ENCODE data around the gene NEU4. TPM values are rescaled to one million over a fixed set of nuclear protein-coding genes. Genes with fewer than 3 reads are reported as not detected.
"Not testable (repeated sequence)": the region's sequence is repeated elsewhere in the genome, so short reads cannot be mapped to it uniquely, and the experiment has no call there.

Gene NEU4
- total RNA-seq, 1 donor from 2014 or later: under 0.01 TPM

GRCh38 chr2:241798631-241799521 lies 10.1 kb upstream of the NEU4 start:
- DNase-seq (ENCODE audit: low read depth in 2 of 2): no peak

DNA sequence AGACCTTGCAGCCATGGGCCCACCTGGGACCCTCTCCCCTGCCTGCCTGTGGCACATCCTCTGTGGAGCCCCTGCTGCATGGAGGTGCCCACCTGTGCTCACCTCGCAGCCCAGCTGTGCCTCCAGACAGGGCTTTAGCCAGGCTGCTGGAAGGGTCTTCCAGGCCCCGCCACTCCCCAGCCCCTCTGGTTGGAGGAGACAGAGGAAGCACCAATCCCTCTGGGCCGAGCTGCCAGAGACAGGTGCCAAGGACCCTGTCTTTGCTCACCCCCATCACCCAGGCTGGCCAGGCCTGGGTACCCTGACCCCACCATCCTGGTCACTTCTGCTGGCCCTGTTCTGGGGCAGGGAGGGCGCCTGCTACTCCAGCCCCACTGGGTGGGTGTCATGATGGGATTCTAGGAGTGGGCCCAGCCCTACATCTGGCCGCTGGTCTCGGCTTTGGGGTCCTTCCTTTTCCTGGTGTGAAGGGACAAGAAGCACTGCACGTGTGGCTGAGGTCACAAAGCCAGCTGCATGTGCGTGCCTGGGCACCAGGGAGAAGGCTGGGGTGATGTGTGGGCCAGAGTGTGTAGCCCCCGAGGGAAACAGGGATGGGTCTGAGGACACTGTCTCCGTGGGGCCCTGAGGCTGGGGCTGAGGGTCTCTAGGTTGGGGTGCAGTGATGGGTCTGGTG lies 9.3 kb upstream of the NEU4 start:
- no peak for DNase-seq (ENCODE audit: low read depth in 2 of 2)

DNA sequence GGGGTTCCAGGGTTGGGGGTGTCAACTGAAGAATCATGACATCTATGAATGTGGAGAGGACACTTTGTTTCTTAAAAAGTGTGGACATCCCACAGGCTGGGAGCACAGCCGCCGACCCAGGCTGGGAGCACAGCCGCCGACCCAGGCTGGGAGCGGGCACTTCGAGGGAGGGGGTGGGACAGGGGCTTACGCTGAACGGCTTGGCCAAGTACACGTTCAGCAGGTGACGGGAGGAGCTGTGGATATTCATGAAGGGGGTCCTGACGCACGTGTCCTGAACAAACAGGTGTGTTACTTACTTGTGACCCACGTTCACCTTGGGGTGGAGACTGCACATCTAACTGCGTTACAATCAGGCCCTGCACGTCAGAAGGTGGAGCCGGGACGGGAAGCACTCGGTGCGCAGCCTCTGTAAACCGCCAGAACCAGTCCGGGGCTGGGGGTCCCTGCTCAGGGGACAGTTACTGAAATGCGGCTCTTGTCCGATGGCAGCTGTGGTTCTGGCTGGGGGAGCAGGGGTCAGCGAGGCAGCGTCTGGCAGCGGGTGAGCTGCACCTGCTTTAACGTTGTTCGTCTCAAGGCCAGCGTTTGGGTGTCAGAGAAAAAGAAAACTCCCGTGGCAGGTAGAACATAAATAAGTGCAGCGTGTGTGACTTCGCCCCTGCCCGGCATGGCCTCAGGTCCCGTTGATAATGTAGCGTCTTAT lies 8.6 kb upstream of the NEU4 start:
- not testable (repeated sequence) for DNase-seq (ENCODE audit: low read depth in 2 of 2)

DNA sequence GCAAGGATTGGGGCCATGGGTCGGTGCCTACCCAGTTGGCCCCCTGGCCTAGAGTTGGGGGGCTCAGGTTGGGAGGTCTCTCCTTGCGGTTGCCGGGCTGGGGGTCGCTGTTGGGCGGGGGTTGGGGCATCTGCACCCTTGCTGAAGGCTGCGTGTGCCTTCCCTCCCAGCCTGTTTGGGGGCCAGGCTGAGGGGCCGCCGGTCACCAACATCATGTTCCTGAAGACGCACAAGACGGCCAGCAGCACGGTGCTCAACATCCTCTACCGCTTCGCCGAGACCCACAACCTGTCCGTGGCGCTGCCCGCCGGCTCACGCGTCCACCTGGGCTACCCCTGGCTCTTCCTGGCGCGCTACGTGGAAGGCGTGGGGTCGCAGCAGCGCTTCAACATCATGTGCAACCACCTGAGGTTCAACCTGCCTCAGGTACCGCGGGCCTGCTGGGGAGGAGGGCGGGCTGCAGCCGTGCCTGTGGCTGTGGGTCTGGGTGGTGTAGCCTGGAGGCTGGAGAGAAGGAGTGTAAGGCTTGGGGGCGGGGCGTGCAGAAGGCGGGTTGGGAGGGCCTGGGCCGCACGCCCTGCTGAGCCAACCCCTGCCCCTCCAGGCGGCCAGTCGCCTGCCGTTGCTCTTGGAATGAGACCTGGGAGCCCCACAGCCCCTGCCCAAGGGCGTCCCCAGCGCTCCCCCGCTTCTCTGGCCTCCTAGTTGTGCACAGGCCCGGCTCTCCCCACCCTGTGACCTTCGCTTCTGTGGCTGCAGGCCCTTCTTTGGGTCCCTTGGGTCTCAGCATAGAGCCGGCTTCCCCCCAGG lies 7.2 kb upstream of the NEU4 start:
- DNase-seq (ENCODE audit: low read depth in 2 of 2): no peak

DNA sequence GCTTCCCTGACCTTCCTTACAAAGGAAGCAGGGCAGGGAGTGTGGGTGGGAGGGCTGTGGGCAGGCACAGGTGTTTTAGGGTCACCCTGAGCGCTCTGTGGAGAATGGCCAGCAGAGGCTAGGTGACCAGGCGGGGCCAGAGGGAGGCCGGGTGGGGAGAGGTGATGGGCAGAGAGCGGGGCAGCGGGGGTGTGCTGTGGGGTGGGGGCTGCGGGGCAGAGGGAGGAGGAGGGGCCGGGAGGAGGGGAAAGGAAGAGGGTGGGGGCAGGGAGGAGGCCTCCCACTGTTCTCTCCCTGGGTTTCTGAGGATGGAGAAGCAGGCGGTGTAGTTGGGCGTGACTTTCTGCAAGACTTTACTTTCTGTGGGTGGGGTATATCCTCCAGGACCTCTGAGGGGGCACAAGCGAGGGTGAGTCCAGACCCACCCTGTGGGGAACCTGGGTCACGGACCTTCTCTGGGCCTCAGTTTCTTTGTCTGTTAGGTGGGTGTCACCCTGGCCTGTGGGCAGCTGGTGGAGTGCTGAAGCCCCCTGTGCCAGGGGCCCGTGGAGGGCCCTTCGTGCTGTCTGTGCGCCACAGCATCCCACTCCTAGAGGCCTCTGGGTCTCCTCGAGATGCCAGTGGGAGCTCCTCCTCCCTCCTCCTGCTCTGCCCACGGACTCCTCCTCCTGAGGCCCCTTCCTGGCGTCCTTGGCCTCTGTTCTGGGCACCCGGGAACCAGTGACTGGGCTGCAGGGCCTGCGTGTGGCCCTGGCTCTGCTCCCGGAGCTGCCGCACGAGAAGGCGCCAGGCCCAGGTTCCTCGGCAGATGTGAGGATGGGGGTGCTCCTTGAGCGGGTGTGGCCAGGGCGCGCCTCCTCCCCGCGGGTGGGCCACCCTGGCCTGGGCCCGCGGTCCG lies 6.3 kb upstream of the NEU4 start:
- no peak for DNase-seq (ENCODE audit: low read depth in 2 of 2)

DNA sequence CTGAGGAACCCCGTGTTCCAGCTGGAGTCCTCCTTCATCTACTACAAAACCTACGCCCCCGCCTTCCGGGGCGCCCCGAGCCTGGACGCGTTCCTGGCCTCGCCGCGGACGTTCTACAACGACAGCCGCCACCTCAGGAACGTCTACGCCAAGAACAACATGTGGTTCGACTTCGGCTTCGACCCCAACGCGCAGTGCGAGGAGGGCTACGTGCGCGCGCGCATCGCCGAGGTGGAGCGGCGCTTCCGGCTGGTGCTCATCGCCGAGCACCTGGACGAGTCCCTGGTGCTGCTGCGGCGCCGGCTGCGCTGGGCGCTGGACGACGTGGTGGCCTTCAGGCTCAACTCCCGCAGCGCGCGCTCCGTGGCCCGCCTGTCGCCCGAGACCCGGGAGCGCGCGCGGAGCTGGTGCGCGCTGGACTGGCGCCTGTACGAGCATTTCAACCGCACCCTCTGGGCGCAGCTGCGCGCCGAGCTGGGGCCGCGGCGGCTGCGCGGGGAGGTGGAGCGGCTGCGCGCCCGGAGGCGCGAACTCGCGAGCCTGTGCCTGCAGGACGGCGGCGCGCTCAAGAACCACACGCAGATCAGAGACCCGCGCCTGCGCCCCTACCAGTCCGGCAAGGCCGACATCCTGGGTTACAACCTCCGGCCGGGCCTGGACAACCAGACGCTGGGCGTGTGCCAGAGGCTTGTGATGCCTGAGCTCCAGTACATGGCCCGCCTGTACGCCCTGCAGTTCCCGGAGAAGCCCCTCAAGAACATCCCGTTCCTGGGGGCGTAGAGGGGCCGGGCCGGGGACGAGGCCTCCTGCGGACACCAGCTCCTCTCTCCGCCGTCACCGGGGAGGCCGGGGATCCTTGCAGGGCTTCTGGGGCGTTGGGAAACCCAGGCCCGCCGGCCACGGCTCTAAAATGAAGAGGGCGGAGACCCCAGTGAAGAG lies 5.3 kb upstream of the NEU4 start:
- DNase-seq (ENCODE audit: low read depth in 2 of 2): peak; percentile 29 to 46

DNA sequence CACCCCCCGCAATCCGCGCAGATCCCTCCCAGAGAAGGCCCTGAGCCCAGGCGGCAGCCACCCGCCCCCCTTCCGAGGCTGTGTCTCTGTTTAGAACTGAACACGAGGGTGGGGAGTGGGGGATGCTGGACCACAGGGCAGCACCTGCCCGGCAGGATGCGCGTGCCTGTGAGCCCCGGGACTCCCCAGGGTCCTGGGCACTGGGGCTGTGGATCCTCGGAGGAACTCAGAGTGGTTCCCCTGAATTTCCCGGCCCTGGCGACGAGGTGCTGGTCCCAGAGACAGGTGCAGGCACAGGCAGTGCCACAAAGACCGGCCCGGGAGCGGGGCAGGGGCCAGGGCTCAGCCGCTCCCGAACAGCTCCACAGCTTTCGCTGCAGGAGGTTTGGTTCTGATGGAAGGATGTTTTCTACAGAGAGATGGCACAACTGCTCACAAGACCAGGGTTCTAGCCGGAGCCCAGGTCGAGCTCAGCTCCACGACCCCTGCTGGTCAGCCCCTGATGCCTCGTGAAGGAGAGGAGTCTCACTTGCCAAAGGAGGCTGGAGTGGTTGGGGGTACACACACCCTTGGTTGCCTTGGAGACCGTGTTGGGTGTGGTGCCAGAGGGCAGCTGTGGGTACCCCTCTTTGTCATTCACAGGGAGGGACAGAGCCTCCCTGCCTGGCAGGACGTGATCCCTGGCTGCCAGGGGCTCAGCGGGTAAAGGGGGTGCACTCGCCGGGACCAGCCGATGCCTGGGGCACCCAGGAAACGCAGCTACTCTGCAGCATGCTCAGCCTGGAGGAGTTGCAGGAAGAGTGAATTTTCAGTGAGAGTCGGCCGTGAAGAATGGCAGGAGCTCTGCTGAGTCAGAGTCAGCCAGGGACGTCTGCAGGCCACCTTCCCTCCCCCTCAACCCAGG lies 4.4 kb upstream of the NEU4 start:
- DNase-seq (ENCODE audit: low read depth in 2 of 2): no peak

DNA sequence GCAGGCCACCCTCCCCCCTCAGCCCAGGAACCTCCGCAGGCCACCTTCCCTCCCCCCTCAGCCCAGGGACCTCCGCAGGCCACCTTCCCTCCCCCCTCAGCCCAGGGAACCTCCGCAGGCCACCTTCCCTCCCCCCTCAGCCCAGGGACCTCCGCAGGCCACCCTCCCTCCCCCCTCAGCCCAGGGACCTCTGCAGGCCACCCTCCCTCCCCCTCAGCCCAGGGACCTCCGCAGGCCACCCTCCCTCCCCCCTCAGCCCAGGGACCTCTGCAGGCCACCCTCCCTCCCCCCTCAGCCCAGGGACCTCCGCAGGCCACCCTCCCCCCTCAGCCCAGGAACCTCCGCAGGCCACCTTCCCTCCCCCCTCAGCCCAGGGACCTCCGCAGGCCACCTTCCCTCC lies 2.8 kb upstream of the NEU4 start:
- DNase-seq (ENCODE audit: low read depth in 2 of 2): not testable (repeated sequence)

DNA sequence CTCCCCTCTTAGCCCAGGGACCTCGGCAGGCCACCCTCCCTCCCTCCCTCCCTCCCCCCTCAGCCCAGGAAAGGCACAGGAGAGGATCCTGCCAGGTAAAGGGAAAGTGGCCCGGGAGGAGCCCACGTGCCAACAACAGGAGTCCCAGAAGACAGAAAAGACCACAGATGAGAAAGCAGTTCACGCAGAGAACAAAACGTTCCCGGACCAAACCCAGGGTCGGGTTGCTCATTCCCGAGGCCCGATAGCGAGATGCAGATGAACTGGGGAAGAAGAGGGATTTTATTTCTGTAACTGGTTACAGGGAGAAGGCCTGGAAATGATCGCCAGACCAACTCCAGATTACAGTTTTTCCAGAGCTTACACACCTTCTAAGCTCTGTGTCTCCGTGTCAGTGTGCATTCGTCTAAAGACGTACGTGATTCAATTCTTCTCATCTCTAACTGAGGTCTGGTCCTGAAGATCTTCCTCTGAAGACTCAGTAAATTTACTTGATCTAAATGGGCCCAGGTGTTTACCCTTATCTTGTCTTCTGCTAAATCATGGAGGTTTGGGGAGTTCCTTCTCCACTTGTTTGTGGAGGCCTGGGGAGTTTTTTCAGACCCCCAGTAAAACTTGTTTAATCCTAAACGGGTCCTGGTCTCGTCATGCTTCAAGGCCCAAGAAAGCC lies 807 bp upstream of the NEU4 start:
- no peak for DNase-seq (ENCODE audit: low read depth in 2 of 2)

DNA sequence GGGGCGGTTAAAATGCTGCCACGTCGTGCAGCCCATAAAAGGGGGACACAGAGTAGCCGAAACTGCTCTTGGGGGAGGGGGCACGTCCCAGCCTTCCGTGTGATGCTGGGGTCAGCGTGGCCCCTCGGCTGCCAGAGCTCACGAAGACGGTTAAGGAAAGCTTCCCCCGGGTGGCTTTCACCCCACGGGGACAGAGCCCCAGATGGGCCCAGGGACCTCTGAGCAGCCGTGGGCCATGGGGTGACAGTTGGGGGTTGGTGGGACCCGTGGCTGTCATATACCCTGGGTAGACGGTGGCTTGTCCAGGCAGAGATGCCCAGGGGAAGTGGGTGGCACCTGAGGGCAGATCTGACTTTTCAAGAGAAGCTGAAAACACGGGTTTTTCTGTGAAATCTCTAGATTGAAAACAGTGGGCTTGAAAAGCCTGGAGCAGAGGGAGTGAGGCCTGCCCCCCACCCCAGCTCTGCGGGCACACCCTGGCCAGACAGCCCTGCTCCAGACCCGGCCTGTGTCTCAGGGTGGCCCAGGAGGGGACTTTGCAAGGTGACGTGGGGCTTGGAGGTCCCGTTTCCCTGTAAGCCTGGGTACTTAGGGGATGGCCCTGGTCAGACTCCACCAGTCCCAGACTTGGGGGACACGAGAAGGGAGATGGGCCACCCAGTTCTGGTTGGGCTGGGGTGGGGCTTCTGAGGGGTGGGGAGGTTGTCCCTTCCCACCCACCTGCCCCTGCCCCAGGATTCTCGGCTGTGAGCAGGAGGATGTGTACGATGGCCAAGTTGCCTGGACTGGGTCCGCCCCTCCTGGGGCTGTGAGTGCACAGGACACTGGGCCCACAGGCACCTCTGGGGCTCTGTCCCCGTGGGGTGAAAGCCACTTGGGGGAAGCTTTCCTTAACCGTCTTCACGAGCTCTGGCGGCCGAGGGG lies 652 bp downstream of the NEU4 start:
- no peak for DNase-seq (ENCODE audit: low read depth in 2 of 2)

DNA sequence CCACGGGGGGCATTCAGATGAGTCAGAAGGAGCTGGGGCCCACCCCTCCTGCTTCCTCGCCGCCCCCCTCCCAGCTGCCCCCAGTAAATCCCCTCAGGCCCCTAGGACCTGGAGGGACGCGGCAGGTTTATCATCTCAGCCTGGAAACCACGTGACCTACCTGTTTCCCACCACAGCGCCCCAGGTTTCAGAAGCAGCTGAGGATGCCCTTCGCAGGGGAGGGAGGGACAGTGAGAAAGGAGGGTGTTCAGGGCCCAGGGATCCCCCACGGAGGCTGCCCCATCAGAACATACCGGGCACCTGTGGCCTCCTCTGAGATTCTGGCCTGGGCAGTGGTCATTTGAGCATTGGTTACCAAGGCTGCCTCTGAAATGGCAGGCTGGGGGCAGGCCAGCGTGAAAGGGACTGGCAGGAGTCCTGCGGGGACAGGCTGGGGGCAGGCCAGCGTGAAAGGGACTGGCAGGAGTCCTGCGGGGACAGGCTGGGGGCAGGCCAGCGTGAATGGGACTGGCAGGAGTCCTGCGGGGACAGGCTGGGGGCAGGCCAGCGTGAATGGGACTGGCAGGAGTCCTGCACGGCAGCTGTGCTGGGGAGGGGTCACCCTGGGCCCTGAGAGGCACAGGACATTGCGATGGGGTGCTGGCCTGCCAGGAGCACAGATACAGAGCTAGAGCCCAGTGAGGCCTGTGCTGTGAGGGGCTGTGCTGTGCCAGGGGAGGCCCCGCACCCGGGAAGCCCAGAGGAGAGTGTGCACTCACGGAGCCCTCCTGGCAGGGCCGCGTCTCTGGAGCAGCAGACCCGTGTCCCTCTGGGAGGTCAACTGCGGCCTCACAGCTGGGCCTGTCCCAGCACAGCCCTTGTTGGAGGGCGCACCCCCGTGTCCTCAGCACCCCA lies 1.6 kb downstream of the NEU4 start:
- no peak for DNase-seq (ENCODE audit: low read depth in 2 of 2)

GRCh38 chr2:241811201-241811951 lies 2.4 kb downstream of the NEU4 start:
- no peak for DNase-seq (ENCODE audit: low read depth in 2 of 2)

DNA sequence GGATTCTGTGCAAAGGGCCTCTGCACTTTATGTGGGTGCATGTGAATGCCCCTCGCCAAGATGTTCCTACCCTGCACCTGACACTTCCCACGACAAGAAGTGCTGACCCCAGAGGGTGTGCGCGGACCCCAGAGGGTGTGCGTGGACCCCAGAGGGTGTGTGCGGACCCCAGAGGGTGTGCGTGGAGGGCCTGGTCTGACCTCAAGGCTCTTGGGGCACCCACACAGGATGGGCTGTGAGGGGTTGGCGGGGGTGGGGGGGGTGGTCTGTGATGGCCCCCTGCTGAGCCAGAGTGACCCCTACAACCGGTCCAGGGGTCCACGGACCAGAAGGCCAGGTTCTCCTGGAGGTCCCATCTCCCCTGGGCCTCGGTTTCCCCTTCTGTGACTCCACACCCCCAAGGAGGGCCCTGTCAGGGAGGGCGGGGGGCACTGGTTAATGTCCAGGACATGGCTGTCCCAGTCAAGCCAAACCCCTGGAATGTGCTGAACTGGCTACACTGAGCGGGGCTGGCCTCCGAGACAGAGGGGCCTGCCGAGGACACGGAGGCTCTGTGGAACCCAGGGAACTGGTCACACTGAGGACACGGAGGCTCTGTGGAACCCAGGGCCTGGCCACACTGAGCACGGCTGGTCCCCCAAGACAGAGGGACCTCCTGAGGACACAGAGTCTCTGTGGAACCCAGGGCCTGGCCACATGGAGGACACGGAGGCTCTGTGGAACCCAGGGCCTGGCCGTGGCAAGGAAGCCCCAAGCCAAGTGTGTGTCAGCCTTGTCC lies 3.1 kb downstream of the NEU4 start:
- DNase-seq (ENCODE audit: low read depth in 2 of 2): no peak

Data from lung microvascular endothelial cell (primary cell).